HG02759 (cell line): ENCODE data around the gene SAP30.

Experiments
- ATAC-seq: cut with Tn5 transposase; IDR thresholded peaks from one replicate; pipeline ENCODE4 v1.9.1; 2021; ENCODE audit warnings: mild to moderate bottlenecking, moderate library complexity; ENCODE audit not compliant: unreplicated experiment

SAP30 gene

DNA sequence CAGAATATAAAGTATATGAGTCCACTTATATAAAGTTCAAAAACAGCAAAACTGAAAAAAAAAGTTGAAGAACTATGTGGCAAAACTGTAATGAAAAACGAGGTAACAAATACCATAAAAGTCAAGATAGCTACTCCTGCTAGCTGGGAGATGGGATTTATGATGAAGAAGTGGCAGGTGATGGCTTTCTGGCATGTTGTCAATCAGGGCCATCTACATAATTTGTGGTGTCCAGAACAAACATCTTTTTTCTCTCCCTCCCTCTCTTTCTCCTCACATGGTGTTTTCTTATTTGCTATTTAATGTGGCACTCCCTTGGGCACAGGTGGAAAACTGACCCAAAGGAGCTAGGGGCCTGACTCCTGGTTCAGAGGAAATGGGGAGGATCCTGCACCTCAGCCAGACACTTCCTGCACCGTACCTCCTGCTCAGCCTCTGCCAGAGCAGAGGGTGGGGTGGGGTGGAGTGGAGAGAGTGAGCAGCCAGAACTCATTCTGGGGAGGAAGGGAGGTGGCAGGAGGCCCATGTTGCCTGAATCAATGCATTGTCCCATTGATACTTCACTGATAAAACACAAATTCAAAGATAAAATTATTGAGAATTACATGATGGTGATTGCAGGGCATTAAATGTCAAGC is 5.3 kb upstream of the SAP30 start:
- ATAC-seq: no peak

DNA sequence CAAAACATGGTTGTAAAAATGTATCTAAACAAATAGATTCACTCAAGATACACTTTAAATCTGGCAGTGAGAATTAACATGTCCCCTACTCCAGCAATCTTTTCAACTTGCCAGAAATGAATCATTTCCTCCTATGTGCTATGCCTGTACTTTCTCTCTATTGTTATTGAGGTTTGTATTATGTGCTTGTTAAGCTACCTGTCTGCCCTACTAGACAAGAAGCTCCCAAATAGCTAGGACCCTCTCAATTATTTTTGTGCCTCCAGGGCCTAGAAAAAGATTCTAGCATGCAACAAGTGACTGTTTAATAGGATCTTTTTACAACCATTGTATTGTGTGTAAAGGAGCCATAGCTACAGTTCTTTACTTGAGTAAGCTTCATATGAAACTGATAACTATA is 3.5 kb upstream of the SAP30 start:
- ATAC-seq: no peak

DNA sequence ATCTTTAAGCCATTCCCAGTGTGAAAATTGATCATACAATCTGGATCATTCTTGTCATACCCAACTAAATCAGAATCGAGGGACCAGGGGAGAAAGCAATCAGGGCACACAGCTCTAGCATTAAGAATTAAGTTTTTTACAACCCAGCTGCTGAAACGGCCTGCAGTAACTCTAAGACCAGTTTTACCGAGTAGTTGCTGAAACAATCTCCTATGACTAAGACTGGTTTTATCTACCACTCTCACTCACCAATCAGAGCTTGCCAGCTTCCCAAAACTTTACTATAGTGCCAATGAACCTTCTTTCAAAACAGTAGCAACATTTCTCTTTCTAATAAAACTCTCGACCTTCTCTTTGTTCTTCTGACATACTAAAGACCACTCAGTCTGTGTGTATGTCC is 2.8 kb upstream of the SAP30 start:
- no peak for ATAC-seq

DNA sequence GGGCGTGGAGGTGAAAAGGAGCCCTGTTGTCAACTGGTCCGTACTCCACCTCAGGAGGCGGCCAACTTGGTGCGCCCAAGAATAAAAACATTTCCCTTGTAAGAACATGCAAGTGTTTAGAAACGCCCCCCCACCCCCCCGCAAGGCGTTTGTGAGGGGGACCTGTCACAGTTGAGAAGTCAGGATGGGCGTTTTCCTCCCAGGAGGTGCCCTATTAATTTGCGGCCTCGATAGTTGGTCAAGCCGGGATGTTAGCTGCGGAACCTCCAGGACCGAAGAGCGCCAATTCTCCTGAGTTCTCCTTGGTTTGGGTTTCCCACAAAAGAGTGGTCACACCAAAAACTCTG is 651 bp upstream of the SAP30 start:
- peak; percentile 2 for ATAC-seq

DNA sequence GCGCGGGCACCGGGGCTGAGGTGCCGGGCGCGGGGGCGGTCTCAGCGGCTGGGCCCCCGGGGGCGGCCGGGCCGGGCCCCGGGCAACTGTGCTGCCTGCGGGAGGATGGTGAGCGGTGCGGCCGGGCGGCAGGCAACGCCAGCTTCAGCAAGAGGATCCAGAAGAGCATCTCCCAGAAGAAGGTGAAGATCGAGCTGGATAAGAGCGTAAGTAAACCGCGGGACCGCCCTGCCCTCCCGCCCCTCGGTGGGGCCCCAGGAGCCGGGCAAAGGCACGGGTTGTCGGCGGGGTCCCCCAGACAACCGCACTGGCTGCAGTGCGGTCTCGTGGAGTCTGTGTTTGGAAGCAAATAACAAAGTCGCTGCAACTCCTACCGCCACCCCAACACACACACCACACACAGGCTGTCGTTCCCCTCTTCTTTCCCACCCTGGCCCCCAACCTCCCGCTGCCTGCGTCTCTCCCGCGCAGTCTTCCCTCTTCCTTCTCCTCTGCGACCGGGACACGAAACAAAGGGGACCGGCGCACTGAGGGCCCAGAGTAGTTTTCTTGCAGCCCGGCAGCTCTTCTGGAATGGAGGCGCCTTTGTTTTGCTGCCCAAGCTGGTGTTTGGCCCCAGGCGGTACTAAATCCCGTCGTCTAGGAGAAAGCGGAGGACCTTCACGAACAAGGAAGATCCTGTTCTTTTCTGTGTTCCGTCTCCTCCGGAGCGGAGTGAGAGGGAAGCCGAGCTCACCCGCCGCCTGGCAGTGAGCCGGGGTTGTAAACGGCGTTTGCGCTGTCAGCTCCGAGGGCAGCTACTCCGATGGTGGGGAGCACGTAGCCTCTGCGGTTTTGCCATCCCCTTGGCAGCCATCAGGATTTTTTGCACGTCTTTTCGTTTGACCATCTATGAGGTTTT is 788 bp downstream of the SAP30 start:
- ATAC-seq: peak; percentile 26

DNA sequence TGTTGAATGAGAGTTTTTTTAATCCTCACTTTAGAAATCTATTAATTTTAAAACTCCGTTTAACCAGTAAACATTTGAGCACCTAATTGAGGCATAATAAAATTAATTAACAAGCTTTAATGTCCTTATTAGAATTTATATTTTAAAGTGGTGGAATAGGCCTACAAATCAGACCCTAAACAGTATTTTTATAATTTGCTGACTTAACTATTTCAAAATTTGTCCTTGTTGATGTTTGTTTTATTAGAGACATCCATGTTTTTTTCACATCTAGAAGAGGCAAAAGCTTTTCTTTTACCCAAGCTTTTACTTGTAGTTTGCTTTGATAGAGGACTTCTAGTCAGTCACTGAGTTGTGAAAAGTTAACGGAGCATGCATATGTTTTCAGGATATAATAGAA is 3.8 kb downstream of the SAP30 start:
- no peak for ATAC-seq

DNA sequence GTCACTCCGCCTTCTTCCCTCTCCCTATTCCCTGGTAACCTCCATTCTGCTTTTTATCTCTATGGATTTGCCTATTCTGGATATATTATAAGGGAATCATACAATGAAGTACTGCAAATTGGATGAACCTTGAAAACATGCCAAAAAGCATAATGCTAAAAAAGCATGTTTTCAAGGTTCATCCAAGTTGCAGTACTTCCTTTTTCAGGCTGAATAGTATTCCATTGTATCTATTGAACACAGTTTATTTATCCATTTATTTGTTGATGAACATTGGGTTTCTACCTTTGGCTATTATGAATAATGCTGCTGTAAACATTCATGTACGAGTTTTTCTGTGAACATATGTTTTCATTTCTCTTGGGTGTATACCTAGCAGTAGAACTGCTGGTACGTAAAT is 9.2 kb downstream of the SAP30 start:
- ATAC-seq: no peak

DNA sequence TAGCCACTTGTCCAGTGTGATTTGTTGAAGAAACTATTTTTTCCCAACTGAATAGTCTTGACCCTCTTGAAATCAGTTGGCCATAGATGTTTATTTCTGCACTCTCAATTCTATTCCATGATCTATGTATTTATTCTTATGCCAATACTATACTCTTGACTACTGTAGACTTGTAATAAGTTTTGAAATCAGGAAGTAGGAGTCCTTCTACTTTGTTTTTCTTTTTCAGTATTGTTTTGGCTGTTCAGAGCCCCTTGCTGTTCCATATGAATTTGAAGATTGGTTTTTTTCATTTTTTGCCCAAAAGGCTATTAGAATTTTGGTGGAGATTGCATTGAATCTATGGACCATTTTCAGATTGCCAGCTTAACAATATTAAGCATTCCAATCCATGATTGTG is 10.2 kb downstream of the SAP30 start:
- ATAC-seq: no peak

DNA sequence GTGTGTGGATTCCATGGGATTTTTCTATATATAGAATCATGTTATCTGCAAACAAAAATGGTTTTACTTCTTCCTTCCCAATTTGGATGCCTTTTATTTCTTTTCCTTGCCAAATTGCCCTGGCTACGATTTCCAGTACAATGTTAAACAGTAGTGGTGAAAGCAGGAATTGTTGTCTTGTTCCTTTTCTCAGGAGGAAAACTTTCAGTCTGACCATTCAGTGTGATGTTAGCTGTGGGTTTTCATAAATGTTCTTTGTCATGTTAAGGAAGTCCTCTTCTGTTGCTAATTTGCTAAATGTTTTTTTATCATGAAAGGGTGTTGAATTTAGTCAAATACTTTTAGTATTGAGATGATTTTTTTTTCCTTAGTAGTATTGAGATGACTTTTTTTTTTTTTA is 10.9 kb downstream of the SAP30 start:
- no peak for ATAC-seq

DNA sequence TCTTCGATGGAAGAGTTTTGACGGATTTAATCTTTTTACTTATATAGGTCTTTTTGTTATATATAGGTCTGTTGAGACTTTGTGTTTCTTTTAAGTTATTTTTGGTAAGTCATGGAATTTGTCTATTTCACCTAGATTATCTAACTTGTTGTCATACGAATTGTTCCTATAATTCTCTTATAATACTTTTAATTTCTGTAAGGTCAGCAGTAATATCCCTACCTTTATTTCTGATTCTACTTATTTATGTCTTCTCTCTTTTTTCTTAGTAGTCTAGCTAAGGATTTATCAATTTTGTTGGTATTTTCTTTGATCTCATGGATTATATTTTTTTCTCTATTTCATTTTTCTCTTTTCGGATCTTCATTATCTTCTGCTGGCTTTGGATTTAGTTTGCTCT is 11.6 kb downstream of the SAP30 start:
- ATAC-seq: no peak

DNA sequence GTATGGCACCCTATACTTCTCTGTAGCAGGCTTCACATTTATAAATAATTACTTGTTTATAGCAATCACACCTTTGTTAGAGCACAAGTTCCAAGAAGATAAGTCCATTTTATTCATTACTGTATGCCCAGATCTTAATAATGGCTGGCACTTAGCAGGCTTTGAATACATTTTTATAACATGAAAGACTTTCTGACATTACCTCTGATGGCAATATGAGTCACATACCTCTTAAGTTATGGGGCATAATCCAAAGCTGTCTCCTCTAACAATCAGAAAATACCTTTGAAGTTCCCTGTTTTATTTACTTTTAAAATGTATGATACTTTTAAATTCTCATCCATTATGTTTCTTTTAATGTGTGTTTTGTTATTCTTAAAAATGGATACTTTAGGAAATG is 16.0 kb downstream of the SAP30 start:
- no peak for ATAC-seq

DNA sequence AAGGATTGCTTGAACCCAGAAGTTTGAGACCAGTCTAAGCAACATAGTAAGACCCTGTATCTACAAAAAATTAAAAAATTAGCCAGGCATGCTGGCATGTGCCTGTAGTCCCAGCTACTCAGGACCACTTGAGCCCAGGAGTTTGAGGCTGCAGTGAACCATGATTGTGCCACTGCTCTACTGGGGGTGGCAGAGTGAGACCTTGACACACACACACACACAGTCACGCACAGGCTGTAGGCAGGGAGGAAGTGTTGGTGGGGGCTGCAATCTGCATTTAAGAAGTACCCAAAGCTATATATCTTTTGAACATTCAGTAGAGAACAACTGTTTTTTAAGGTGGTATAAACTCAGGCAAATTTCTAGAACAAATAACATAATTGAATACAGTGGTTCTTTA is 20.9 kb downstream of the SAP30 start:
- ATAC-seq: no peak

DNA sequence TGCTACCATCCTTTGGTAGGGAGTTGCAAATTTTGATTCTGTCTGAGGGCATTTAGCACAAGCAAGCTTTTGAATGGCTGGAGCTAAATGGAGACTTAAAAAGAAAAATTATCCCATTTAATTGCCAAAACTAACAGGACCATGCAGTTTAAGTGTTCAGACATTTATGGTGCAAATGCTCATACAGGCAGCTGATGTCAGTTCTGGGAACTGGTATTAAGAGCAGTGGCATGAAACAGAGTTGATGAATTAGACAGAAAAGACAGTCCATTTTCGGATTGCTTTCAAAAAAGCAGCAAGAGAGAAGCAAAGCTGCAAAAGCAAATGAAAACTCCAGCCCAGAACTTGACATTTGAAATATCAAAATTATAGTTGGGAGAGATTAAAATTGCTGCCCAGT is 26.9 kb downstream of the SAP30 start:
- ATAC-seq: no peak

DNA sequence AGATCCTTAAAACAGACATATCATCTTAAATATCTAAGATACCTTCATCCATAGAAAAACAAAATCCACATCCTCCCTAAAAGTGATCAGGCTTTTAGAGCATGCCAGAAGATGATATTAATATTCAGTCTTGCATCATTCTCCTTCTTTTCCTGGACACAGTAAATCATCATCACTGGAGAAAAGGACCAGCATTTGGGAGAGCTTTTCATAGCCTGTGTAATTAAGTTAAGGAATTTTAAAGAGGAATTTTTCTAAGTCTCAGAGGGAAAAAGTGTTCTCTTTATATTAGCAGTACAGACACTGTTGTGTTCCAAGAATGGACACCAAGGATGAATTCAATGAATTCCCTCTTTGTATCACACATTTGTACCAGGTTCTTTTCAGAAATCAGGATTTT is 27.5 kb downstream of the SAP30 start:
- no peak for ATAC-seq

DNA sequence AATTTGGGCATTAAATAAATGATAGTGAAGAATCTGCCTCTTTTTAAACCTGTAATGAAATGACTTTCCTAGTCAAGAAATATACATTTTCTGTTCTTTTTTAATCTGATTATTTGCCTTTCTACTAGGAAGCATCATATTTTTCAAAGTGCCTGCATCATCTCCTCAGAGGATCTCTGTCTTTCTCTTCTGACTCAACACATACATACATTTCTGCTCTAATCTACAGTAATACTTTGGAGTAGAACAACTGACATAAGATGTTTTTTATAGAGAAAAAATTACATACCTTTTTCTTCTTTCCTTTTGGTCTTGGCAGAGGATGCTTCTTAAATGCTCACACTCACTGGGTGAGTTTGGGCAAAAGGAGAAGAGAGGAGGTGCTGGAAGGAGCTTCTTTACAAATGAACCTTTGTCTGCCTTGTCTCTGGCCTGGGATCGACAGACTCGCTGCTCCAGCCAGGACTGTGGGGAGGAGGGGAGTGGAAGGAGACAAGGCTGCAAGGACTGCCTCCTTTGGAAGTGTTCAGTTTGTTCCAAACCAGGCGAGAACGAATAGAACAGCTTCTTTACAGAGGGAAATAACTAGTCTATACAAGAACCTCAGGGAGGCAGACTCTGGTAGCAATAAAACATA is 28.1 kb downstream of the SAP30 start, which contains the start of gene SCRG1:
Gene SCRG1 (minus strand): TSS at position 338 of the 637 bp plus-strand sequence. CDS start 7,702 bp downstream, outside the sequence.
- ATAC-seq: no peak

DNA sequence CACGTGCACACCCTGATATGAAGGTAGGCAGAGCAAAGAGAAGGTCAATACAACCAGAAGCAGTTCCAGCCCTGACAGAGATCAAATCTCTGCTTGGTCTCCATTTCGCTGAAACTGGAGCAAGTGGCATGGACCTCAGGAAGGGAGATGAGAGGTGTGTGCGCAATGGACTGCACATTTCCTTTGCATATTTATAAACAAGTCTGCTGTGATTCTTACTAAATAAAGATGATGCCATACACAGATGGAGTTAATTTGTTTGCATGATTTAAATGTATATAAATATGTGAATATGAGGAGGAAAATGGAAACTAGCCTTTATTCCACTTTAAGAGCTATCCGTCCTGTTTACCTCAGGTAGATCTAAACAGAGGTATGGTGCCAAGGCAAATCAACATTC is 30.3 kb downstream of the SAP30 start:
- no peak for ATAC-seq

DNA sequence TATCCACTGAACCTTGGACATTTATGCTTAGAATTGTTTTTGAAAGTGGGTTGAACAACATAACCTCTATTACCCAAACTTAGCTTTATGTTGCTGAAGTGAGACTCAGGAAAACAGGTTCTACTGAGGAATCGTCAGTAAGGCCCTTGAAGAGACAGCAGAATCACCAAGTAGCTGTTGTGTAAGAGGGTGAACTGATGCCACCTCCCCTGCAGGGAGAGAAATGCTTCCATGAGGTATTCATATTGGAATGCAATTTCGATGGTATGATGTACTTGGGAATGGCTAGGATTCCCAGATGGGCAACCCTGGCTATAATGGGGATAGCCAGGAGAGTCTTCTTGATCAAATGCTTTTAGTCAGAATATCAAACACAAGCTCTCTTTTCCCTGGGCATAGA is 32.3 kb downstream of the SAP30 start:
- no peak for ATAC-seq

DNA sequence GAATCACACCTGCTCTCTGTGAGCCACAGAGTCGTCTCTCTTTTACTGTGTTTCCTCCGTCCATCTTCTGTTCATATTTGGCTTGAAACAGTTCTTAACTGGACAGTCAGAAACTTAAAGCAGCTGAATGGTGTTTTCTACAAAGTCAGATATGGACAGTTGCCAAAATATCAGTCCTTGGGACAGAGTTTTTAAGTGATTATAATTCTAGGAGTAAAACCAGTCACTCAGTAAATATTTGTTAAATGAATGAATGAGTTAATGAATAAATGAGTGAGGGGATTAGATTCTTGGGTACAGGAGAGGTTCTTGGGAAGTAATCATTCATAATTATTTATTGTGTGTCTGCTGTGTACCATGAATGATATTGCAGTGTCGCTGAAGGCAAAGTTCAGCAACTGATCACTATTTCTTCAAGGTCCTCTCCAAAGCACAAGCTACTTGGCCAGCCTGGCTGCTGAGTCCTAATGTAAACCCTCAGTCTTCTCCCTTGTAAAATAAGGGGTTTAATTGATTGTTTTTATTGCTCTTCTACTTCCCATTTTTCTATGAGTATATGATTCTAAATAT is 33.6 kb downstream of the SAP30 start:
- no peak for ATAC-seq

DNA sequence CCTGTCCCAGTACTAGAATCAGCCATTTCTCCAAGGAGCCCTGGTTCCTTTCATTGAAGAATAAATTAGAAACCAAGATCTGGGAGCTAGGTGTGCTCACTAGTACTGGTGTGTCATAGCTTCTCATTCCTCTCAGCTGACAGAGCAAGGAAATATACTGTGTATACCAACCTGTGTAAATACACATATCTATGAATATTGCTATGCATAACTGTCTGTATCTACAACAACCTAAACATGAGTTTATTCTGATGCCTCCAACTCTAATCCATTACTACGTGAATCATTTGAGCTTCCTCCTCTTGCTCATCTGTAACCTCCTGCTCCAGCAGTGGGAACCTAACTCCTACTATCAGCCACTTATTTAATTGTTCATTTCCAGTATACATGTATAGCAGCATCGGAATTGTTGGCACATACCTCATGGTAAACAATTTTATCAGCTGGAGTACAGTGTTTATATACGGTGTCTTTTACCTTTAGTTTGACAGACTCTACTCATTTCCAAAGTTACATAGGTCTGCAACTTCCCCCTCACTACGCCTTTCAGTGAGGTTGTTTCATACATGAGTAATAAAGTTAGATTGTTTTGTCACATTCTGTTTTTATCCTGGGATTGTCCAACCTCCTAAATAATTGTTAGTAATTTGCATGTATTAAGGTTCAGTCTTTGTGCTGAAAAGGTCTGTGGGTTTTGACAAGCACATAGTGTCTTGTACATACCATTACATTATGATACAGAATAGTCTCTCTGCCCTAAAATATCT is 35.3 kb downstream of the SAP30 start:
- peak; percentile 71 for ATAC-seq

DNA sequence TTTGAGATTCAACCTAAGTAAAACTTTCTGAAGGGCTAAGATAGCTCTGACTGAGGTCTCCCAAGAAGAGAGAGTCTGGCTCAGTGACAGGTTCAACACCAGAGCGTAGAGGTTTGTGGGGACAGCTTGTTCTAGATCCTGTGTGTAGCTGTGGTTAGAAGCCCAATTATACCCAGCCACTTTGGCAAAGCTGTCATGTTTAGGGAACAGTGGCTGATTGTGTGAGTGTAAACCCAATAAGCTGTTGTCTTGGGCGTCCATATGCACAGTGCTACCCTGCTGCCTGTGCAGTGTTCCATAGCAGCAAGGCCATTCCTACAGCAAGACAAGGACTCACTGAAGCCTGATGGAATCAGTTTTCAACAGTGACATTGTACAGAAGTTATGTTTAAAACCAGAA is 39.3 kb downstream of the SAP30 start:
- no peak for ATAC-seq

DNA sequence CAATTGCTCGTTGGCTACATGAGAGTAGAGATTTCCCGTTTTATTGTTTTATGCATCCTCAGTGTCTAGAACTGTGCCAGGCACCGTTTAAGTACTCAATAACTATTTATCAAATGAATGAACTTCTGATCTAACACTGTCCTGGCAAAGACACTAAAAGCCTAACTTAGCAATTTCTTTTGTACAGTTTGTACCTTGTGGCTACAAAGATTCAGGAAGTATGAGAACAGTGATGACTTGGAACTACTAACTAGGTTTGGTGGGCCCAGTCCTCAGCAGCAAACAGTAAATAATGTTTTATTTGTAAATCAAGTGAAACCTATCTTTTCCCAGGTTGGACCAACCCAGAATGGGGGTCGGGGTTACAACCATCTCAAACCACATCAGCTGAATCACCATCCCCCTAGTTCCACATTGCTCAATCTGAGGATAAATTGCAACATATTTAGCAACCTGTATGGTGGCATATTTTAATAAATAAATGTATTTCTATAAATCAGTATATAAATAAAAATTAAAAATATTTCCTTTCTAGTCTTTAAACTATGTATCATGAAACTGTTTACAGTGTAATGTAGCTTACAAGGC is 40.4 kb downstream of the SAP30 start:
- no peak for ATAC-seq
